HEK293T (cell line): Measurements from ENCODE around the gene POU3F1.

Source experiments
- ARNT ChIP-seq: fragments of 450-650 bp; IDR thresholded peaks from 2 replicates; pipeline ENCODE4 v1.6.1; 2017; ENCODE audit warnings: mild to moderate bottlenecking
- BHLHE40 ChIP-seq: fragments of 450-650 bp; IDR thresholded peaks from 2 replicates; pipeline ENCODE4 v1.6.1; 2016; ENCODE audit warnings: mild to moderate bottlenecking, moderate library complexity, borderline replicate concordance
- CTBP1 ChIP-seq: fragments of 450-650 bp; IDR thresholded peaks from 2 replicates; pipeline ENCODE4 v1.6.1; 2016; ENCODE audit warnings: borderline replicate concordance
- ELF4 ChIP-seq: fragments of 450-650 bp; IDR thresholded peaks from 2 replicates; pipeline ENCODE4 v1.6.1; 2017; ENCODE audit warnings: antibody characterized with exemption
- FOXA1 ChIP-seq: fragments of 450-650 bp; IDR thresholded peaks from 2 replicates; pipeline ENCODE4 v1.6.1; 2016; ENCODE audit warnings: mild to moderate bottlenecking
- FOXM1 ChIP-seq: fragments of 450-650 bp; IDR thresholded peaks from 2 replicates; pipeline ENCODE4 v1.6.1; 2017; ENCODE audit warnings: mild to moderate bottlenecking, borderline replicate concordance
- HDGF ChIP-seq: fragments of 450-650 bp; IDR thresholded peaks from 2 replicates; pipeline ENCODE4 v1.6.1; 2017; ENCODE audit warnings: antibody characterized with exemption, borderline replicate concordance
- L3MBTL2 ChIP-seq: fragments of 450-650 bp; conservative IDR thresholded peaks from 2 replicates; pipeline ENCODE4 v1.6.1; 2016; ENCODE audit warnings: mild to moderate bottlenecking
- PKNOX1 ChIP-seq: fragments of 450-650 bp; IDR thresholded peaks from 2 replicates; pipeline ENCODE4 v1.6.1; 2016
- SP1 ChIP-seq: fragments of 450-650 bp; IDR thresholded peaks from 2 replicates; pipeline ENCODE4 v1.6.1; 2017
- SUZ12 ChIP-seq: fragments of 450-650 bp; IDR thresholded peaks from 2 replicates; pipeline ENCODE4 v1.6.1; 2016; ENCODE audit warnings: mild to moderate bottlenecking
- ZNF384 ChIP-seq: fragments of 450-650 bp; IDR thresholded peaks from 2 replicates; pipeline ENCODE4 v1.6.1; 2016

- TF ChIP-seq HDGF = no peak
- TF ChIP-seq FOXM1 = no peak
- TF ChIP-seq SUZ12 = no peak
- no peak for TF ChIP-seq FOXA1
- no peak for TF ChIP-seq SP1
- no peak for TF ChIP-seq ELF4
- TF ChIP-seq CTBP1 = no peak
- TF ChIP-seq ARNT = no peak
- no peak for TF ChIP-seq ZNF384
- TF ChIP-seq BHLHE40 = no peak
- TF ChIP-seq L3MBTL2 = no peak
- TF ChIP-seq PKNOX1 = no peak
These were observed 31.7 kb downstream of the POU3F1 start for GRCh38 chr1:38014724-38015424.
